HFF-Myc (cell line): Measurements from ENCODE around the gene CAPN10.
A peak's percentile ranks its signal among the peaks of the same experiment; 100 is the strongest.

Experiments
- DNase-seq: peaks from one replicate; pipeline ENCODE4 v3.0.0-alpha.2; 2011; ENCODE audit warnings: low read depth; ENCODE audit errors: extremely low read depth
- H3K4me3 ChIP-seq: replicated peaks from 2 replicates; pipeline ENCODE4 v1.5.1; 2011; ENCODE audit warnings: low read depth, mild to moderate bottlenecking, control low read depth, low read length
- CTCF ChIP-seq: IDR thresholded peaks from 2 replicates; pipeline ENCODE4 v1.5.1; 2012; ENCODE audit warnings: mild to moderate bottlenecking, low read depth, low read length, control low read depth; ENCODE audit errors: missing control alignments

The CAPN10 gene

GRCh38 chr2:240604291-240604938 lies 17.9 kb downstream of the CAPN10 start:
- TF ChIP-seq CTCF = peak; percentile 55
- H3K4me3 ChIP-seq = no peak overlapping the region
- no peak for DNase-seq

GRCh38 chr2:240604939-240605716 lies 18.6 kb downstream of the CAPN10 start:
- no peak for TF ChIP-seq CTCF
- no peak overlapping the region for H3K4me3 ChIP-seq
- DNase-seq = no peak

GRCh38 chr2:240605867-240606743 lies 19.6 kb downstream of the CAPN10 start:
- no peak overlapping the region for H3K4me3 ChIP-seq
- DNase-seq = no peak
- no peak for TF ChIP-seq CTCF

GRCh38 chr2:240611601-240612210 lies 25.2 kb downstream of the CAPN10 start:
- no peak for TF ChIP-seq CTCF
- no peak for DNase-seq

GRCh38 chr2:240613781-240614180 lies 27.2 kb downstream of the CAPN10 start:
- no peak overlapping the region for H3K4me3 ChIP-seq
- TF ChIP-seq CTCF = no peak
- no peak for DNase-seq

More at GRCh38 chr2:240611601-240612210, 25.2 kb downstream of the CAPN10 start:
- H3K4me3 ChIP-seq = no peak overlapping the region

- no peak overlapping the region for H3K4me3 ChIP-seq
- no peak for DNase-seq
- no peak for TF ChIP-seq CTCF
Measured at GRCh38 chr2:240614391-240614790, 27.9 kb downstream of the CAPN10 start.
